Endothelial cell of umbilical vein (primary cell): ENCODE data around the gene JARID2. TPM values are rescaled to one million over a fixed set of nuclear protein-coding genes. Genes with fewer than 3 reads are reported as not detected.

Source experiments
- BruUV-seq: library from RNA; stranded (reverse); fragments of 400-500 nt; replicated peaks from 2 replicates; lab custom pipeline; 2021; lab: Mats Ljungman, UMichigan
- CTCF ChIA-PET: fragments of 300-600, 350-600 bp; sonication (Branson Sonifier 250); formaldehyde crosslinking; loops from one replicate; lab custom pipeline; 2021; ENCODE audit warnings: antibody characterized with exemption, inconsistent platforms; lab: Charles Lee
- POLR2A ChIA-PET: fragments of 300-600, 350-600 bp; sonication (Branson Sonifier 250); formaldehyde crosslinking; loops from one replicate; lab custom pipeline; 2021; ENCODE audit warnings: antibody characterized with exemption, inconsistent platforms; lab: Charles Lee
- DNase-seq: peaks from one replicate; pipeline ENCODE4 v3.0.0-alpha.2; 2011; ENCODE audit warnings: low read depth, low spot score
- FAIRE-seq: peaks from 2 replicates; lab custom pipeline; 2011; peaks lifted over from hg19 to GRCh38; lab: Jason Lieb, UNC
- H2AFZ ChIP-seq: 2 replicates; pipeline ENCODE4 v1.6.0; 2012; ENCODE audit warnings: low read depth, low read length, control low read depth, inconsistent platforms
- H3K27ac ChIP-seq: 2 replicates; pipeline ENCODE4 v1.5.1; 2011; ENCODE audit warnings: low read depth, mild to moderate bottlenecking, control low read depth, low read length, moderate library complexity; ENCODE audit not compliant: insufficient read depth
- H3K27me3 ChIP-seq, 2 experiments: 2 replicates each; pipeline versions ENCODE4 v1.6.0 to v1.6.1; 2011; ENCODE audit warnings: low read length in 2 of 2, mixed read lengths in 1 of 2; ENCODE audit not compliant: control insufficient read depth in 2 of 2, insufficient read depth in 2 of 2
- H3K36me3 ChIP-seq, 2 experiments: 2 replicates in 1 of 2; 3 replicates in 1 of 2; pipeline ENCODE4 v1.5.1; 2011; ENCODE audit warnings: low read length in 2 of 2, mild to moderate bottlenecking in 1 of 2, moderate library complexity in 1 of 2; ENCODE audit not compliant: control insufficient read depth in 2 of 2, insufficient read depth in 2 of 2; ENCODE audit errors: extremely low read depth in 1 of 2
- H3K4me1 ChIP-seq: 3 replicates; pipeline ENCODE4 v1.5.1; 2011; ENCODE audit warnings: mild to moderate bottlenecking, low read length; ENCODE audit not compliant: control insufficient read depth, insufficient read depth; ENCODE audit errors: extremely low read depth
- H3K4me2 ChIP-seq: 2 replicates; pipeline ENCODE4 v1.6.1; 2011; ENCODE audit warnings: low read length, control low read depth, mixed read lengths; ENCODE audit not compliant: insufficient read depth
- H3K4me3 ChIP-seq, 3 experiments: fragments of 200-600 bp in 1 of 3; sonication (generic), shearing (Covaris generic) in 1 of 3; replicated peaks in 1 of 3; 2 replicates each; pipeline ENCODE4 v1.5.1; 2011 to 2016; ENCODE audit warnings: control low read depth in 3 of 3, low read length in 3 of 3, mild to moderate bottlenecking in 2 of 3, inconsistent platforms in 1 of 3, low read depth in 1 of 3, moderate library complexity in 1 of 3; ENCODE audit not compliant: insufficient read depth in 1 of 3
- H3K79me2 ChIP-seq: 2 replicates; pipeline ENCODE4 v1.6.0; 2012; ENCODE audit warnings: low read length, inconsistent platforms; ENCODE audit not compliant: control insufficient read depth, insufficient read depth
- H3K9ac ChIP-seq: replicated peaks from 2 replicates; pipeline ENCODE3; 2011; ENCODE audit warnings: low read length, control low read depth; ENCODE audit not compliant: insufficient read depth; ENCODE audit errors: extremely low read depth
- H3K9me1 ChIP-seq: replicated peaks from 3 replicates; pipeline ENCODE4 v1.6.0; 2011; ENCODE audit warnings: mild to moderate bottlenecking, low read length; ENCODE audit not compliant: control insufficient read depth, insufficient read depth; ENCODE audit errors: extremely low read depth
- H3K9me3 ChIP-seq: replicated peaks from 2 replicates; pipeline ENCODE4 v1.5.1; 2012; ENCODE audit warnings: low read length, inconsistent platforms; ENCODE audit not compliant: control insufficient read depth, insufficient read depth
- H4K20me1 ChIP-seq: replicated peaks from 2 replicates; pipeline ENCODE3; 2011; ENCODE audit warnings: mild to moderate bottlenecking, low read length; ENCODE audit not compliant: control insufficient read depth, insufficient read depth; ENCODE audit errors: extremely low read depth
- CTCF ChIP-seq, 2 donors: IDR thresholded peaks; 1 replicate in 1 of 2; 2 replicates in 1 of 2; pipeline ENCODE4 v1.5.1; 2011; ENCODE audit warnings: low read length in 2 of 2, mild to moderate bottlenecking in 2 of 2, moderate library complexity in 2 of 2, control low read depth in 1 of 2, inconsistent platforms in 1 of 2, low read depth in 1 of 2; ENCODE audit not compliant: insufficient read depth in 1 of 2; ENCODE audit errors: extremely low read depth in 1 of 2
- FOS ChIP-seq: IDR thresholded peaks from 2 replicates; pipeline ENCODE4 v1.6.1; 2011; ENCODE audit warnings: mild to moderate bottlenecking, low read length, moderate library complexity, borderline replicate concordance; ENCODE audit not compliant: insufficient read depth
- GATA2 ChIP-seq: IDR thresholded peaks from 2 replicates; pipeline ENCODE4 v1.7.0; 2011; ENCODE audit warnings: low read depth, mild to moderate bottlenecking, moderate library complexity, mixed read lengths, low read length; ENCODE audit not compliant: insufficient read length, insufficient read depth
- JUN ChIP-seq: IDR thresholded peaks from 2 replicates; pipeline ENCODE4 v1.6.1; 2011; ENCODE audit warnings: borderline replicate concordance, low read depth; ENCODE audit not compliant: insufficient read length, insufficient read depth
- MAX ChIP-seq: IDR thresholded peaks from 2 replicates; pipeline ENCODE4 v1.6.1; 2011; ENCODE audit not compliant: insufficient read depth, insufficient read length
- MYC ChIP-seq: IDR thresholded peaks from one replicate; pipeline ENCODE4 v1.6.1; 2011; ENCODE audit warnings: mild to moderate bottlenecking, low read depth, low read length
- POLR2AphosphoS5 ChIP-seq: IDR thresholded peaks from 2 replicates; pipeline ENCODE4 v1.6.1; 2012; ENCODE audit warnings: low read depth, mild to moderate bottlenecking, control low read depth, low read length, moderate library complexity; ENCODE audit not compliant: insufficient read depth
- dilution Hi-C: fragments of 300-500 bp; cut with MboI; formaldehyde crosslinking; loops from one replicate; pipeline ENCODE4 v1.15.0; 2019; ENCODE audit warnings: low sequenced_read_pairs; ENCODE audit not compliant: extremely low pct_ligation_motif_present
- intact Hi-C: fragments of 100-400 bp; cut with micrococcal nuclease; formaldehyde crosslinking; loops from one replicate; pipeline ENCODE4 v1.10.0; 2022
- polyA plus RNA-seq, 4 experiments: library from polyadenylated mRNA; depleted of rRNA in 3 of 4; stranded (reverse) in 3 of 4; unstranded in 1 of 4; fragments of >200 nt; gene quantifications; 2 replicates each; pipeline versions ENCODE4 v1.2.1 to v1.2.3, GENCODE V29; 2011 to 2012; ENCODE audit warnings: missing spikeins in 1 of 4
- total RNA-seq: library from RNA; stranded (reverse); gene quantifications from 2 replicates; pipeline ENCODE4 v1.2.3, GENCODE V29; 2021

The JARID2 gene
- total and polyA plus RNA-seq, 2 donors (not counting 3 experiments of a cell fraction or from before 2014, with no cell fraction given) = 2.9 to 10.6 TPM

- Histone ChIP-seq H3K27ac (no peak overlapping the region), H3K4me2 (no peak overlapping the region), H3K79me2 (no peaks in the 10 kb centered on the region), H4K20me1 (no peaks in the 10 kb centered on the region), H3K9ac (no peak overlapping the region), H3K4me3 (no peak overlapping the region), H3K4me1 (no peaks in the 10 kb centered on the region), H2AFZ (no peak overlapping the region), H3K27me3 (no peaks in the 10 kb centered on the region), H3K9me1 (no peaks in the 10 kb centered on the region), H3K36me3 (no peaks in the 10 kb centered on the region), H3K9me3 (no peaks in the 10 kb centered on the region)
- TF ChIP-seq CTCF (IDR thresholded peaks at IDR 0.05; ENCODE audit: extremely low read depth in 1 of 2, insufficient read depth in 1 of 2, low read depth in 1 of 2, low read length in 2 of 2) (no peak), POLR2AphosphoS5 (no peak), JUN (no peak), MAX (no peak), FOS (no peak), MYC (no peak), GATA2 (no peak)
- ChIA-PET POLR2A (no interaction called here), CTCF (no interaction called here)
- DNase-seq = no peak
- no peak for FAIRE-seq
- dilution Hi-C loops (no loop called here), intact Hi-C loops (no loop called here)
- no TSS peak for BruUV-seq
Observed at GRCh38 chr6:15220062-15220461, 25.8 kb upstream of the JARID2 start.
